Activated CD4-positive, alpha-beta T cell treated with anti-CD3 and anti-CD28 coated beads for 1 hour (primary cell): ENCODE measurements around the gene ROBO3.

Experiments used
- DNase-seq: peaks from one replicate; pipeline ENCODE4 v3.0.0-alpha.2; 2020

Gene ROBO3

DNA sequence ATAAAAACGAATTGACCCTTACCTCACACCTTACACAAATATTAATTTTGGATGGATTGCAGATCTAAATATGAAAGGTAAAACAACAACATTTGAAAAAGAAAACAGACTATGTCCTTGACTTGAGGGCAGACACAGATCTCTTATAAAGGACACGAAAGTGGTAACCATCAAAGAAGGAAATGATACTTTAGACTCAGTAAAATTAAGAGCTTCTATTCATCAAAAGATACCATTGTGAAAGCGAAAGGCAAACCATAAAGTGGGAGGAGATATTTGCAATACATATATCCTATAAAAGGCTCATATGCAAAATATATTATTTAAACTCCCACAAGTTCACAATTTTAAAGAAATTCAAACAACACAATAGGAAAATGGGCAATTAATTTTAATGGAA lies 65.6 kb downstream of the ROBO3 start:
- no peak for DNase-seq
